Spleen (tissue), 11 donors: Measurements from ENCODE around the gene RPL27A. TPM values are rescaled to one million over a fixed set of nuclear protein-coding genes. Genes with fewer than 3 reads are reported as not detected.

Source experiments
- DNase-seq: peaks from one replicate; pipeline ENCODE4 v3.0.0-alpha.2; 2020
- H3K27ac ChIP-seq, 8 donors: fragments of 200-600 bp; sonication (generic) in 7 of 8; 1 replicate in 4 of 8; 2 replicates in 4 of 8; pipeline versions ENCODE4 v1.5.0 to v1.8.0; 2016 to 2021; ENCODE audit warnings: inconsistent platforms in 4 of 8, mild to moderate bottlenecking in 4 of 8, moderate library complexity in 1 of 8
- H3K27me3 ChIP-seq, 7 donors: fragments of 200-600 bp; sonication (generic) in 6 of 7; replicated peaks in 1 of 7; 1 replicate in 4 of 7; 2 replicates in 3 of 7; pipeline versions ENCODE4 v1.5.0 to v1.8.0; 2016 to 2021; ENCODE audit warnings: inconsistent platforms in 3 of 7, mild to moderate bottlenecking in 1 of 7
- H3K36me3 ChIP-seq, 6 donors: fragments of 200-600 bp; sonication (generic) in 5 of 6; 1 replicate in 4 of 6; 2 replicates in 2 of 6; pipeline versions ENCODE4 v1.5.0 to v1.8.0; 2016 to 2021; ENCODE audit warnings: inconsistent platforms in 2 of 6
- H3K4me1 ChIP-seq, 6 donors: fragments of 200-600 bp; sonication (generic) in 5 of 6; 1 replicate in 3 of 6; 2 replicates in 3 of 6; pipeline versions ENCODE4 v1.5.0 to v1.8.0; 2016 to 2021; ENCODE audit warnings: inconsistent platforms in 3 of 6
- H3K4me3 ChIP-seq, 8 donors: fragments of 200-600 bp; sonication (generic) in 7 of 8; 1 replicate in 4 of 8; 2 replicates in 4 of 8; pipeline versions ENCODE4 v1.5.0 to v1.8.0; 2016 to 2021; ENCODE audit warnings: inconsistent platforms in 4 of 8, mild to moderate bottlenecking in 4 of 8, moderate library complexity in 2 of 8
- H3K9me3 ChIP-seq, 8 donors: fragments of 200-600 bp; sonication (generic) in 7 of 8; 1 replicate in 4 of 8; 2 replicates in 4 of 8; pipeline versions ENCODE4 v1.5.0 to v1.8.0; 2016 to 2021; ENCODE audit warnings: inconsistent platforms in 4 of 8
- POLR2A ChIP-seq, 3 donors: fragments of 450-650 bp; IDR thresholded peaks; one replicate each; pipeline ENCODE4 v1.5.1; 2017; ENCODE audit warnings: antibody characterized with exemption in 3 of 3, mild to moderate bottlenecking in 1 of 3
- POLR2AphosphoS5 ChIP-seq, 3 donors: sonication (generic); formaldehyde crosslinking; IDR thresholded peaks; one replicate each; pipeline ENCODE4 v1.5.1; 2017; ENCODE audit warnings: antibody characterized with exemption in 3 of 3
- whole genome bisulfite sequencing, 5 donors: extraction: QIAGEN DNeasy Blood & Tissue Kit in 3 of 5; methylation state at CpG; one replicate each; pipeline versions ENCODE4 v1.1.5 to v1.1.7; 2013 to 2018; 5-methylcytosine and 5-hydroxymethylcytosine counted together
- intact Hi-C: fragments of 100-400 bp; cut with DNase I; formaldehyde crosslinking; loops from one replicate; pipeline ENCODE4 v1.15.0; 2023; ENCODE audit warnings: low total_unique reads
- polyA plus RNA-seq, 3 donors: library from polyadenylated mRNA; stranded (reverse); fragments of 200-250 nt; gene quantifications; one replicate each; pipeline ENCODE4 v1.2.1, GENCODE V29; 2013
- total RNA-seq, 7 donors: library from RNA; depleted of rRNA in 3 of 7; stranded (reverse); fragments of >200 nt in 3 of 7; fragmentation: NEBNext Ultra II Directional in 4 of 7; extraction: Animal tissue kit (Norgen Biotek cat#: 25700) in 4 of 7; gene quantifications; one replicate each; pipeline versions ENCODE4 v1.1.0 to v1.2.1, GENCODE V29; 2016 to 2021
- TF ChIP-seq, protein P1 (sequence below), 11 experiments: fragments of 200-600 bp in 7 of 11; fragments of 450-650 bp in 4 of 11; sonication (generic) in 4 of 11; IDR thresholded peaks in 8 of 11; conservative IDR thresholded peaks in 3 of 11; 1 replicate in 7 of 11; 2 replicates in 4 of 11; pipeline versions ENCODE4 v1.4.0 to v1.8.0; 2016 to 2021; ENCODE audit warnings: antibody characterized with exemption in 11 of 11, inconsistent platforms in 4 of 11, mild to moderate bottlenecking in 1 of 11
- donor health status: healthy with polysubstance abuse.
- donor health status: DM: no; HTN: no; CAD: no; lungs with moderate emphysema.
- donor health status: DM: no; HTN: no; CAD: no.
- donor health status: Bipolar disorder and iron deficiency.
- donor health status: healthy.
- donor health status: DM: no; HTN: no; CAD: no.
- donor health status: DM: yes; HTN: yes; CAD: no.

RPL27A gene
- total and polyA plus RNA-seq, 10 donors: 845 to 8,152 (median 1,390) TPM

DNA sequence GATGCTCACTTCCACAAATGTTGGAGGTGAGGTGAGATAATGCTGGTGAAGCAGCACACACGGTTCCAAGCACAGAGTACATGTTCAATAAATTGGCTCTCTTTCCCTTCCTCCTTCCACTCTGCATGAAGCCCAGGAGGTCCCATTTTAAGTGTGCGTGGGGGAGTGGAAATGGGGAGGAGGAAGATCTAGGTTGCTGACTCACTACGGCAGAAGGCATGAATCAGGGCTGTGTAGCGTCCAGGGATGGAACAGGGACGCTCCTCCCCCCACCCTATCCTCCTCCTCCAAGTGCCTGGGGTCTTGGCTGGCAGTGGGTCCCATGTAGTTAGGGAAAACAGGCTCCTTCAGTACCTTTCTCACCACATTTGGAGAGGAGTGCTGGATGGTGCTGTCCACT, 44.3 kb upstream of the RPL27A start:
- Histone ChIP-seq H3K4me1 (no peaks in the 10 kb centered on the region), H3K9me3 (peaks cover 0 to 12% (median 8%) of the 10 kb centered on the region in 8 donors), H3K27ac (no peak overlapping the region), H3K4me3 (no peak overlapping the region), H3K36me3 (peaks cover 0 to 100% (median 58%) of the 10 kb centered on the region in 6 donors), H3K27me3 (no peaks in the 10 kb centered on the region)
- TF ChIP-seq POLR2A (IDR thresholded peaks at IDR 0.05) (no peak), POLR2AphosphoS5 (IDR thresholded peaks at IDR 0.05) (no peak)
- TF ChIP-seq, protein P1, sequence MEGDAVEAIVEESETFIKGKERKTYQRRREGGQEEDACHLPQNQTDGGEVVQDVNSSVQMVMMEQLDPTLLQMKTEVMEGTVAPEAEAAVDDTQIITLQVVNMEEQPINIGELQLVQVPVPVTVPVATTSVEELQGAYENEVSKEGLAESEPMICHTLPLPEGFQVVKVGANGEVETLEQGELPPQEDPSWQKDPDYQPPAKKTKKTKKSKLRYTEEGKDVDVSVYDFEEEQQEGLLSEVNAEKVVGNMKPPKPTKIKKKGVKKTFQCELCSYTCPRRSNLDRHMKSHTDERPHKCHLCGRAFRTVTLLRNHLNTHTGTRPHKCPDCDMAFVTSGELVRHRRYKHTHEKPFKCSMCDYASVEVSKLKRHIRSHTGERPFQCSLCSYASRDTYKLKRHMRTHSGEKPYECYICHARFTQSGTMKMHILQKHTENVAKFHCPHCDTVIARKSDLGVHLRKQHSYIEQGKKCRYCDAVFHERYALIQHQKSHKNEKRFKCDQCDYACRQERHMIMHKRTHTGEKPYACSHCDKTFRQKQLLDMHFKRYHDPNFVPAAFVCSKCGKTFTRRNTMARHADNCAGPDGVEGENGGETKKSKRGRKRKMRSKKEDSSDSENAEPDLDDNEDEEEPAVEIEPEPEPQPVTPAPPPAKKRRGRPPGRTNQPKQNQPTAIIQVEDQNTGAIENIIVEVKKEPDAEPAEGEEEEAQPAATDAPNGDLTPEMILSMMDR (IDR thresholded peaks at IDR 0.05 in 8 of 11, conservative IDR thresholded peaks at IDR 0.05 in 3 of 11): no peak
- DNase-seq: no peak
- intact Hi-C loops: no loop called here
- WGBS, 5 donors: 75 to 99% (median 94%) methylated on average over 5 of the region's 5 CpGs

DNA sequence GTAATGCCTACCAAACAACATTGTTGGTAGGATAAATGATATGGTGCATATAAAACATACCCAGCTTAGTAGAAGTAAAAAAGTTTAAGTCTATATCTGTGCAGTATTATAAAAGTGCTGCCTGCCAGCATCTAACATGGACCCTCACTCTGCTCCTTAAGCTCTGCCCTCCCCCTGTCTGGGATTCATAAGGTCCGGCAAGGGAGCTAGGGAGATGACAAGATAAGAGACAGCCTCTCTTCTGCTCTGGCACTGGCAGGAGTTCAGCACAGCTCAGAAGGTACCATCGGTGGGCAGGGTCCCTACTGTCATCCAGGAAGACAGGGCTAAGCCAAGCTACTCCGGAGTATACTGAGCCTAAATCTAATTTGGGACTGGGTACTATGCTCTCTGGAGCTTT, 42.9 kb upstream of the RPL27A start:
- intact Hi-C loops: no loop called here
- H3K27me3 ChIP-seq: no peaks in the 10 kb centered on the region
- WGBS, 5 donors: 68 to 94% (median 92%) methylated on average over 2 to 3 of the region's 3 CpGs
- no peak for DNase-seq
- H3K4me3 ChIP-seq: no peak overlapping the region
- H3K4me1 ChIP-seq: no peaks in the 10 kb centered on the region
- H3K9me3 ChIP-seq: peaks cover 0 to 12% (median 8%) of the 10 kb centered on the region in 8 donors
- no peak overlapping the region for H3K27ac ChIP-seq
- peaks cover 0 to 100% (median 54%) of the 10 kb centered on the region in 6 donors for H3K36me3 ChIP-seq
- TF ChIP-seq, protein P1 (IDR thresholded peaks at IDR 0.05 in 8 of 11, conservative IDR thresholded peaks at IDR 0.05 in 3 of 11): no peak
- TF ChIP-seq POLR2A (IDR thresholded peaks at IDR 0.05) (no peak), POLR2AphosphoS5 (IDR thresholded peaks at IDR 0.05) (no peak)

DNA sequence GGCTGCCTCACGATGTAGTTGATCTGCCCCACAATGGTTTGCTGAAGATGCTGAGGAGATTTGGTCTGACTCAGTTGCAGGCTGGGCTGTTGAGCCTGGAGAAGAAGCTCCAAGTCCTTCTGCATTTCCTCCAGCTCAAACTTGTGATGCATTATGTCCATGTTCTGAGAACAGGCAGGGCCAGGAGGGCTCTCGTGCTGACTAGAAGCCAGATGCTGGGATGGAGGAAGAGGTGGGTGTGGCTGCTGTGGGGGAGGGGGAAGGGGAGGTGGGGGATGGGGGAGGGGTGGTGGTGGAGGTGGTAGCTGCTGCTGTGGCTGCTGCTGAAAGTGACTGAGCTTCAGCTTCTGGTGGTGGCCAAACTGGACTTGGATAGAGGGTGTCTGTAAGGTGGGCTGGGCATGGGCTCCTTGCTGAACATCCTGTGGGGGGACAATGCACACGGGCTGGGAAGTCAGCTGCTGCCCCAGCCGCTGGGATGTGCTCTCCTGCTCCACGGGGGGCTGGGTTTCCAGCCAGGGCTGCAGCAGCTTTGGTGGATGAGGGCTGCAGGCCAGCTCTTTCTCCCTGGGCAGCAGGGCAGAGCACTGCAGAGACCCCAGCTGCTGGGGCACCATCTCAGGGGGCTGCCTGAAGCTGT, 42.2 kb upstream of the RPL27A start:
- Histone ChIP-seq H3K9me3 (peaks cover 0 to 12% (median 8%) of the 10 kb centered on the region in 8 donors), H3K27me3 (no peaks in the 10 kb centered on the region), H3K27ac (no peak overlapping the region), H3K4me1 (no peaks in the 10 kb centered on the region), H3K36me3 (peaks cover under 1 to 100% (median 56%) of the 10 kb centered on the region in 6 donors), H3K4me3 (no peak overlapping the region)
- 53 to 79% (median 71%) methylated on average over 3 to 5 of the region's 5 CpGs for WGBS, 5 donors
- no peak for DNase-seq
- no peak for TF ChIP-seq POLR2AphosphoS5 (IDR thresholded peaks at IDR 0.05)
- no peak for TF ChIP-seq POLR2A (IDR thresholded peaks at IDR 0.05)
- TF ChIP-seq, protein P1 (IDR thresholded peaks at IDR 0.05 in 8 of 11, conservative IDR thresholded peaks at IDR 0.05 in 3 of 11): no peak
- intact Hi-C loops: no loop called here

DNA sequence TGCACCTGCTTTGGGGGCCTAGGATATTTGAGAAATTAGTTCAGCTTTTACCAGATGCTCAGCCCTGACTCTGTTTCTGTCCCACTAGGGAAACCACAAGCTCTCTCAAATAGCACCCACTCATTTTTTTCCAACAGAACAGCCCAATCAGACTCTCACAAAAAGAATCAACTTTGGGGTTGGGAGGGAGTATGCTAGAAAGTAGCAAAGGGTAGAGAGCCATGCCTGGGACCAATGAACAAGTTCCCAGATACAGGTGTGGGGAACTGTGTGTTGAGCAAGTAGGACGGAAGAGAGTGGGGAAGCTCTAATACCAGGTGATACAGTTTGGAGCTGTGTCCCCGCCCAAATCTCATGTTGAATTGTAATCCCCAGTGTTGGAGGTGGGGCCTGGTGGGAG, 41.3 kb upstream of the RPL27A start:
- 88 to 94% (median 88%) methylated on average over 2 of the region's 2 CpGs for WGBS, 5 donors
- peaks cover 5 to 100% (median 57%) of the 10 kb centered on the region in 6 donors for H3K36me3 ChIP-seq
- intact Hi-C loops: no loop called here

More for the DNA sequence above, 41.3 kb upstream of the RPL27A start:
- Histone ChIP-seq H3K27ac (no peak overlapping the region), H3K27me3 (no peaks in the 10 kb centered on the region), H3K4me3 (no peak overlapping the region), H3K4me1 (no peaks in the 10 kb centered on the region), H3K9me3 (peaks cover 0 to 7% (median 4%) of the 10 kb centered on the region in 8 donors)
- no peak for TF ChIP-seq POLR2A (IDR thresholded peaks at IDR 0.05)
- TF ChIP-seq, protein P1 (IDR thresholded peaks at IDR 0.05 in 8 of 11, conservative IDR thresholded peaks at IDR 0.05 in 3 of 11): no peak
- TF ChIP-seq POLR2AphosphoS5 (IDR thresholded peaks at IDR 0.05): no peak
- no peak for DNase-seq
